Right cardiac atrium (tissue), 5 donors: Measurements from ENCODE around the gene BCAS1. TPM values are rescaled to one million over a fixed set of nuclear protein-coding genes. Genes with fewer than 3 reads are reported as not detected.
A peak's percentile ranks its signal among the peaks of the same experiment; 100 is the strongest.

Experiments
- ATAC-seq, 2 donors: fragments of 200-7000 bp; cut with Tn5 transposase; one replicate each; pipeline versions ENCODE4 v1.8.0 to v1.9.1; 2020; ENCODE audit warnings: moderate library complexity in 2 of 2, mild to moderate bottlenecking in 1 of 2
- DNase-seq, 3 donors: peaks; one replicate each; pipeline ENCODE4 v3.0.0-alpha.2; 2020
- H3K27ac ChIP-seq: one replicate; pipeline ENCODE4 v1.5.1; 2013; ENCODE audit warnings: mild to moderate bottlenecking, low read length, control low read depth, moderate library complexity
- H3K27me3 ChIP-seq: one replicate; pipeline ENCODE4 v1.6.1; 2013; ENCODE audit not compliant: control insufficient read depth, insufficient read depth
- H3K4me1 ChIP-seq: one replicate; pipeline ENCODE4 v1.6.1; 2013; ENCODE audit warnings: low read length; ENCODE audit not compliant: control insufficient read depth, insufficient read depth
- H3K4me3 ChIP-seq: one replicate; pipeline ENCODE4 v1.5.1; 2013; ENCODE audit warnings: low read length, control low read depth
- H3K9me3 ChIP-seq: one replicate; pipeline ENCODE4 v1.6.1; 2013; ENCODE audit warnings: low read length; ENCODE audit not compliant: control insufficient read depth
- WGBS: extraction: QIAGEN DNeasy Blood & Tissue Kit; methylation state at CpG from one replicate; pipeline ENCODE4 v1.1.7; 2013; 5-methylcytosine and 5-hydroxymethylcytosine counted together
- intact Hi-C, 4 donors: fragments of 100-400 bp; cut with DNase I; formaldehyde crosslinking; loops; one replicate each; pipeline versions ENCODE4 v1.11.0 to v1.14.0; 2022 to 2023
- polyA plus RNA-seq: library from polyadenylated mRNA; stranded (reverse); fragments of 200-250 nt; gene quantifications from one replicate; pipeline ENCODE4 v1.2.3, GENCODE V29; 2013
- total RNA-seq, 4 donors: library from RNA; stranded (reverse); fragmentation: NEBNext Ultra II Directional; extraction: Animal tissue kit (Norgen Biotek cat#: 25700); gene quantifications; one replicate each; pipeline ENCODE4 v1.2.1, GENCODE V29; 2021
- donor health status: healthy with polysubstance abuse.
- donor health status: DM: no; HTN: yes; CAD: no.
- donor health status: DM: no; HTN: no; CAD: no.
- donor health status: DM: no; HTN: yes; CAD: no; lungs with severe emphysema.
- donor health status: DM: yes; HTN: yes; CAD: no.

The BCAS1 gene
- total and polyA plus RNA-seq, 5 donors = 0.18 TPM; not detected in 3

DNA sequence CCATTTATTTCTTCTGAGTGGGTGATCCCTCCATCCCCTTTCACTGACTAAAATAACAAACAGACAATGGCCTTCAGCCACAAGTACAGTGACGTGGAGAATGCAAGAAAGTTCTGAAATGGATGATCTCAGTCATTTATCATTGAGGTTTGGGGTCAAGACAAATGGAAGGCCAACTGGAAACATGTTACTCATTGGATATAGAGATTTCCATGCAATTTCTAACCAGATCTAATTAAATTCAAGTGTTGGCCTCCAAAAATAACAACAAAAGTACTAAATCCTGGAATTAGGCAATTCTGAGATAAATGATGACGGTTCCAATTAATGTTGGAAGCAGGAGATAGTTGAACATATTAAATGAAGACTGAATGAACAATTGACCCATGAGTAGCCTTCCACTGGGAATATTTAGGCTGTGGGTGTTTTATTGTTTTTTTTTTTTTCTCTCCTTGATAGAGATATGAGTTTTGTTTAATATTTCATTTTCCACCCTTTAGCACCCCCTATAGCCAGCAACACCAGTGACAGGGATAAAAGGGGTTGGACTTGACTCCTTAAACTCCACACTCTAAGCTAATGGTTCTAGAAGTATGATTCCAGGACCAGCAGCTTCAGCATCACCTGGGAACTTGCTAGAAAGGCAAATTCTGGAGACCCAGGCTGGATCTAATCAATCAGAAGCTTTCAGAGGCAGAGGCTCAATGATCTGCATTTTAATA, 112.8 kb downstream of the BCAS1 start:
- intact Hi-C loops = loop anchor here in 1 of 4 donors (10.0 kb wide), 1 partner anchor 107 kb away; no protein-coding TSS in a partner anchor
- no peaks in the 10 kb centered on the region for H3K27me3 ChIP-seq
- WGBS = 64% methylated on average over 2 of the region's 2 CpGs
- H3K4me3 ChIP-seq = no peak overlapping the region
- ATAC-seq (peak; percentile 50 to 63), DNase-seq (no peak)
- H3K4me1 ChIP-seq = peaks cover 6% of the 10 kb centered on the region
- no peak overlapping the region for H3K27ac ChIP-seq
- no peaks in the 10 kb centered on the region for H3K9me3 ChIP-seq

GRCh38 chr20:53956013-53956715, 114.2 kb downstream of the BCAS1 start:
- H3K4me1 ChIP-seq = peaks cover 6% of the 10 kb centered on the region
- intact Hi-C loops = loop anchor here in 1 of 4 donors (10.0 kb wide), 1 partner anchor 109 kb away; no protein-coding TSS in a partner anchor
- ATAC-seq (no peak), DNase-seq (no peak)
- H3K27ac ChIP-seq = no peak overlapping the region
- 90% methylated on average over 4 of the region's 4 CpGs for WGBS
- H3K4me3 ChIP-seq = no peak overlapping the region
- no peaks in the 10 kb centered on the region for H3K27me3 ChIP-seq
- no peaks in the 10 kb centered on the region for H3K9me3 ChIP-seq

DNA sequence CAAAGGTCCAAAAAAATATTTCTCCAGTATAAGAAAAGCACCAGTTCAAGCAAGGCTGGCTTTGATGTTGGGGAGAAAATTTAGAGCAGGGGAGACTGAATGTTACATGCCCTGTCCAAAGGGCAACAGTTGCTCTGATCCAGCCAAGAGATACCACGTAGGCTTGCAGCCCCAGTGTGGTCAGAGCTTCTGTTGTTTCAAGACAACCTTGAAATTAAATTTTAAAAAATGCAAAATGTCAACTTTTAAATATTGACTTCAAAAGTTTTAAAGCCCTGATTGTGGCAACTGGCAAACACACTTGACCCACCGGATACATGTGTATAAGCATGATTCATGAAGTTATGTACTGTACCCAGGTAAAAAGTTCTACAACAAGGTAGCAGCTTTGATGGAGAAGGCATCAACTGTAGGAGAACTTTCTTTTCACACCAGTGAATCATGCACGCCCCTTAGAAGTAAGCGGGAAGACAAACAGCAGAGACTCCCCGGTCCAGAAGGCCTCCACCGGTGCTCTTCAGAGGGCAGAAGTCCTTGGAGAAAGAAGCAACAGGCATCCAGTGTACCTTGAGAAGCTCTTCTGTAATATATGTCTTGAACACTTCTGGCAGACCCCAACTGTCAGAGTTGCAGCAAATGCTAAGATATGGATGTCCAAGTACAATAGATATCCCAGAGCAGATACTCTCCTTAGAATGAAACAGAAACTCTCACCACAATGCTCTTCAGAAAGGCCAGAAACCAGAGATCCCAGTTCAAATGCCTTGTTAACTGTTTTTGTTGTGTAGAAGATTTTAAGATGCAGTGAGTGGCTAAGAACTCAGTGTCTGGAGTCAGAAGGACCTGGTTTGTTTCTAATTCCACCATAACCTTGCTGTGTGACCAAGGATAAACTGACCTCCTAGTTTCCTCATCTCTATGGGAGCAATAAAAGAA, 115.4 kb downstream of the BCAS1 start:
- DNase-seq (no peak), ATAC-seq (no peak)
- WGBS = 88% methylated on average over 6 of the region's 6 CpGs
- intact Hi-C loops = loop anchor here in 1 of 4 donors (10.0 kb wide), 1 partner anchor 110 kb away; no protein-coding TSS in a partner anchor
- Histone ChIP-seq H3K9me3 (no peaks in the 10 kb centered on the region), H3K27me3 (no peaks in the 10 kb centered on the region), H3K4me1 (peaks cover 6% of the 10 kb centered on the region), H3K27ac (no peak overlapping the region), H3K4me3 (no peak overlapping the region)

- Histone ChIP-seq H3K9me3 (no peaks in the 10 kb centered on the region), H3K27me3 (no peaks in the 10 kb centered on the region), H3K4me3 (no peak overlapping the region), H3K4me1 (peaks cover 9% of the 10 kb centered on the region), H3K27ac (no peak overlapping the region)
- ATAC-seq (no peak), DNase-seq (no peak)
- WGBS = 97% methylated on average over 4 of the region's 4 CpGs
- intact Hi-C loops = loop anchor here in 1 of 4 donors (10.0 kb wide), 1 partner anchor 112 kb away; no protein-coding TSS in a partner anchor
These were observed 117.8 kb downstream of the BCAS1 start for GRCh38 chr20:53952528-53953096.

DNA sequence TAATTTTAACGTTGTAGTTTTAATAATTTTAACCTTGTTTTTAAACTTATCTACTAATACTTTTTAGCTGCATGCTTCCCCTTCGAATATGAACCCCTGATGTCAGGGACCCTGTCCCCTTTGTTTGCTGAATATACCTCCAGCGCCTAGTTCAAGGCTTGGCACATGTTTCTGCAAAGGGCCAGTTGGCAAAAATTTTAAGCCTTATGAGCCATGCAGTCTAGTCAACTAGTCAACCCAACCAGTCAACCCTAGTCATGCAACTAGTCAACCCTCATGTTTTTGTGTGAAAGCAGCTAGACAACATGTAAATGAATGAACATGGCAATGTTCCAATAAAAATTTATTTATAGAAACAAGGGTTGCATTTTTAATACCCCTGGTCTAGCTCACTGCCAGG, 119.8 kb downstream of the BCAS1 start:
- WGBS = 86% methylated on average over 3 of the region's 3 CpGs
- no peaks in the 10 kb centered on the region for H3K27me3 ChIP-seq

DNA sequence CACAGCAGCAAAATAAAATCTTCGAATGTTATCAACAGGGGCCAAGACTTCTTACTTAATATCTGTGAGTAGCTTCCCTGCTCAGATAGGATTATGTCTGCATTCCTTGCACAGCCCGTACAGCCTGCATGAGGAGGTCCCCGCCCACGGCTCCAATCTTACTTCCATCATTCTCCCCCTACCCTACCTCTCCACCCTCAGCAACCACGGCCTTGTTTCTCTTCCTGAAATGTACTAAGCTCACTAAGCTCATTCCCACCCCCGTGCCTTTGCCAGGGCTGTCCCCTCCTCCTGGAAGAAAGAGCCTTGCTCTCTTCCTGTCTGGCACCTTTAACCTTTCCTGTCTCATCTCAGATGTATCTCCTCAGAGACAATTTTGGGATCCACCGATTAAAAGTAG, 120.4 kb downstream of the BCAS1 start:
- DNase-seq = no peak
- Histone ChIP-seq H3K4me3 (no peak overlapping the region), H3K4me1 (peaks cover 9% of the 10 kb centered on the region), H3K27ac (no peak overlapping the region), H3K9me3 (no peaks in the 10 kb centered on the region), H3K27me3 (no peaks in the 10 kb centered on the region)
- intact Hi-C loops = loop anchor here in 1 of 4 donors (10.0 kb wide), 1 partner anchor 115 kb away; no protein-coding TSS in a partner anchor
- 54% methylated on average over 7 of the region's 7 CpGs for WGBS
- peak in 1 of 2 donors; percentile 29 for ATAC-seq

More for the DNA sequence above, 119.8 kb downstream of the BCAS1 start:
- no peak for ATAC-seq
- no peak for DNase-seq
- Histone ChIP-seq H3K27ac (no peak overlapping the region), H3K4me1 (peaks cover 9% of the 10 kb centered on the region), H3K4me3 (no peak overlapping the region), H3K9me3 (no peaks in the 10 kb centered on the region)
- intact Hi-C loops = loop anchor here in 1 of 4 donors (10.0 kb wide), 1 partner anchor 114 kb away; no protein-coding TSS in a partner anchor

- peak; percentile 62 to 73 (median 68) for DNase-seq
- Histone ChIP-seq H3K9me3 (no peaks in the 10 kb centered on the region), H3K4me1 (peaks cover 9% of the 10 kb centered on the region), H3K27me3 (no peaks in the 10 kb centered on the region), H3K4me3 (no peak overlapping the region), H3K27ac (no peak overlapping the region)
- WGBS = 23% methylated on average over 10 of the region's 10 CpGs
- intact Hi-C loops = loop anchor here in 2 of 4 donors (10.0 kb wide), 2 partner anchors 115 to 375 kb away; no protein-coding TSS in a partner anchor
- peak; percentile 56 to 93 for ATAC-seq
These were observed 121.0 kb downstream of the BCAS1 start for GRCh38 chr20:53949319-53949839.

- 92% methylated on average over 11 of the region's 11 CpGs for WGBS
- ATAC-seq = no peak
- Histone ChIP-seq H3K27ac (no peak overlapping the region), H3K4me1 (peaks cover 9% of the 10 kb centered on the region), H3K4me3 (no peak overlapping the region), H3K9me3 (no peaks in the 10 kb centered on the region), H3K27me3 (no peaks in the 10 kb centered on the region)
- intact Hi-C loops = loop anchor here in 2 of 4 donors (10.0 kb wide), 2 partner anchors 116 to 374 kb away; no protein-coding TSS in a partner anchor
- DNase-seq = no peak
These were observed 121.7 kb downstream of the BCAS1 start for GRCh38 chr20:53948383-53949318.

- intact Hi-C loops = loop anchor here in 2 of 4 donors (10.0 kb wide), 2 partner anchors 117 to 373 kb away; no protein-coding TSS in a partner anchor
- DNase-seq = no peak
- H3K27me3 ChIP-seq = no peaks in the 10 kb centered on the region
These were observed 122.7 kb downstream of the BCAS1 start for GRCh38 chr20:53947501-53948195.

More at GRCh38 chr20:53947501-53948195, 122.7 kb downstream of the BCAS1 start:
- Histone ChIP-seq H3K27ac (no peak overlapping the region), H3K4me3 (no peak overlapping the region), H3K4me1 (peaks cover 9% of the 10 kb centered on the region), H3K9me3 (no peaks in the 10 kb centered on the region)
- no peak for ATAC-seq
- WGBS = 90% methylated on average over 17 of the region's 17 CpGs
